ENCODE results near the gene PDIA2.

The PDIA2 gene

DNA sequence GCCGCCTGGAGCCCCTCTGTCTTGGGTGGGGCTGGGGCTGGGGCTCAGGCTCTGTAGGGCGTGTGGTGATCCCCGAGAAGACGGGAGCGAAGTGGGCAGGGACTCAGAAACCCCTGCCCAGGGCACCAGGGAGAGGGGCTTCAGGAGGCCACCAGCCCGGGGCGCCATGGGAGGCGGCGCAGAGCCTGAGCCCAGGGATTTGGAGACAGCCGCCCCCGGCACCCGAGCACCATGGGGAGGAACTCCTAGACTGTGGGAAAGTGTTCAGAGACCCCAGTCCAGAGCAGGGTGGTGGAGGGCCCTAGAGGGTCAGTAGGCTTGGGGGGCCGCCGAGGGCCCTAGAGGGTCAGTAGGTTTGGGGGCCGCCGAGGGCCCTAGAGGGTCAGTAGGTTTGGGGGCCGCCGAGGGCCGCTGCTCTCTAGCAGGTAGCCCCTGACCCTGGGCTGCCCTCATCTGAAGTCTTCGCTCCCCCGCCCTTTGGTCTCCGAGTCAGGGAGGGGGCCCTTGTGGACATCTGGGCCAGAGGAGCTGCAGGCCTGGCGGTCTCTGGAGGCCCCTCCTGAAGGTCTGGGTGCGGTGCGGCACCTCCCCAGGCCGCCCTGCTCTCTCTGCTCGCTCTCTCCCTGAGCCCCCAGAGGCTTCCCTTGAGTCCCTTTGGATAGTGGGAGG, 1.8 kb upstream of the PDIA2 start:
- DNase-seq, result no peak

DNA sequence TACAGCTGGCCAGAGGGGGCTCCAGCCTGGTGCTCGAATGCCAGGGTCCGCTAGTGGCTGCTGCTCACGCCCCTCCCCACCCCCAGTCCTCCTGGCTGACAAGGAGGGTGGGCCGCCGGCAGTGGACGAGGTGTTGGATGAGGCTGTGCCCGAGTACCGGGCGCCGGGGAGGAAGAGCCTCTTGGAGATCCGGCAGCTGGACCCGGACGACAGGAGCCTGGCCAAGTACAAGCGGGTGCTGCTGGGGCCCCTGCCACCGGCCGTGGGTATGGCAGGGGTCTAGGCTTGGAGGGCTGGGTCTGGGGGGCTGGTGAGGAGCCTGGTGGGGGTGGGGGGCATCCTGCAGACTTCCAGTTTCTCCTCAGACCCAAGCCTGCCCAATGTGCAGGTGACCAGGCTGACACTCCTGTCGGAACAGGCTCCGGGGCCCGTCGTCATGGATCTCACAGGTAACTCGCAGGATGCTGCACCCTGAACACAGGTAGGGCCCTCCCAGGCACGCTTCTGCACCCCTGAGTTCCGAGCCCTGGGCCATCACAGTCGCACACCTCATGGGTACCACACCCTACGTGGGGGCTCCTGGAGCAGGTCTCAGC, 1.2 kb upstream of the PDIA2 start:
- no peak for DNase-seq

DNA sequence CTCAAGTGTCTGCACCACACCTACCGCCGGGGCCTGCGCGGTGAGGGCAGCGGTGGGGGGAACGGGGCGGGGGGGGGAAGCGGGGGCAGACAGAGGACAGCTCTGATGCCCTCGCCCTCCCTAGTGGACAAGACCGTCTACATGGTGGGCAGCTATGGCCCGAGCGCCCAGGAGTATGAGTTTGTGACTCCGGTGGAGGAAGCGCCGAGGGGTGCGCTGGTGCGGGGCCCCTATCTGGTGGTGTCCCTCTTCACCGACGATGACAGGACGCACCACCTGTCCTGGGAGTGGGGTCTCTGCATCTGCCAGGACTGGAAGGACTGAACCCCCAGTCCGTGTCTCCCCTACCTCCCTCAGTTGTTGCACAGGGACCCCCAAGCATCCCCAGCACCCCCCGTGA, 473 bp upstream of the PDIA2 start:
- DNase-seq, result no peak

DNA sequence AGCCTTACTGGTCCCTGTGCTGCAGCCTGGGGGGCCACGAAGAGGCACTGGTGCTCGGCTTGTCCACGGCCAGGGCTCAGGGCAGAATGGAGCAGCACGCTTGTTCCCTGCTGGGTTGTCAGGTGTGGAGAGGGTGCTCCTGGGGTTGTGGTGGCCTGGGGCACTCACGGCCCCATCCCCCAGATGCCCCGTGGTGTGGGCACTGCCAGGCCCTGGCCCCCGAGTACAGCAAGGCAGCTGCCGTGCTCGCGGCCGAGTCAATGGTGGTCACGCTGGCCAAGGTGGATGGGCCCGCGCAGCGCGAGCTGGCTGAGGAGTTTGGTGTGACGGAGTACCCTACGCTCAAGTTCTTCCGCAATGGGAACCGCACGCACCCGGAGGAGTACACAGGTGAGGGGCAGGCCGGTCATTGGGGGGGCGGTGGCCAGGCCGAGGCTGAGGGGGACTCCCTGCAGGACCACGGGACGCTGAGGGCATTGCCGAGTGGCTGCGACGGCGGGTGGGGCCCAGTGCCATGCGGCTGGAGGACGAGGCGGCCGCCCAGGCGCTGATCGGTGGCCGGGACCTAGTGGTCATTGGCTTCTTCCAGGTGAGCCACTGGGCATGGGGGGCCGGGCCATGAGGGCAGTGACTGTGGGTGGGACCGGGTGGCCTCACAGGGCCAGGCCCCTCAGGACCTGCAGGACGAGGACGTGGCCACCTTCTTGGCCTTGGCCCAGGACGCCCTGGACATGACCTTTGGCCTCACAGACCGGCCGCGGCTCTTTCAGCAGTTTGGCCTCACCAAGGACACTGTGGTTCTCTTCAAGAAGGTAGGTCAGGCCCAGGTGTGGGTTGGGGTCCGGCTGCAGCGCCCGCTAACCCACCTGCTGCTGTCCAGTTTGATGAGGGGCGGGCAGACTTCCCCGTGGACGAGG, 1.5 kb downstream of the PDIA2 start:
- DNase-seq, result no peak

DNA sequence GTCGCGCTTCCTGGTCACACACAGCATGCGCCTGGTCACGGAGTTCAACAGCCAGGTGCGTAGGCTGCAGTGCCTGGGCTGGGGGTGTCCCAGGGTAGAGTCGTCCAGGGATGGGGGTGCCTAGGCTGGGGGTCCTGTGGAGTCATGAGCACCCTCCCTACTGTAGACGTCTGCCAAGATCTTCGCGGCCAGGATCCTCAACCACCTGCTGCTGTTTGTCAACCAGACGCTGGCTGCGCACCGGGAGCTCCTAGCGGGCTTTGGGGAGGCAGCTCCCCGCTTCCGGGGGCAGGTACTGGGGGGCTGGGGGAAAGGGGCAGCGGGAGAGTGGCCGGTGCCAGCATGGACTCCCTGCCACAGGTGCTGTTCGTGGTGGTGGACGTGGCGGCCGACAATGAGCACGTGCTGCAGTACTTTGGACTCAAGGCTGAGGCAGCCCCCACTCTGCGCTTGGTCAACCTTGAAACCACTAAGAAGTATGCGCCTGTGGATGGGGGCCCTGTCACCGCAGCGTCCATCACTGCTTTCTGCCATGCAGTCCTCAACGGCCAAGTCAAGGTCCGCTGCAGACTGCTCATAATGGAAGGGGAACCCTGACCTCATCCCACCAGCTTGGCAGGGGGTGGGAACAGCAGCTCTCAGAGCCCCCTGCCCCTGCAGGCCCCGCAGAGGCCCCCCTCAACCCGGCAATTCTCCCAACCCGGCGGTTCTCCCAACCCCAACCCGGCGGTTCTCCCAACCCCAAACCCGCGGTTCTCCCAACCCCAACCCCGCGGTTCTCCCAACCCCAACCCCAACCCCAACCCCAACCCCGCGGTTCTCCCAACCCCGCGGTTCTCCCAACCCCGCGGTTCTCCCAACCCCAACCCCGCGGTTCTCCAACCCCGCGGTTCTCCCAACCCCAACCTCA, 2.4 kb downstream of the PDIA2 start:
- no peak for DNase-seq

DNA sequence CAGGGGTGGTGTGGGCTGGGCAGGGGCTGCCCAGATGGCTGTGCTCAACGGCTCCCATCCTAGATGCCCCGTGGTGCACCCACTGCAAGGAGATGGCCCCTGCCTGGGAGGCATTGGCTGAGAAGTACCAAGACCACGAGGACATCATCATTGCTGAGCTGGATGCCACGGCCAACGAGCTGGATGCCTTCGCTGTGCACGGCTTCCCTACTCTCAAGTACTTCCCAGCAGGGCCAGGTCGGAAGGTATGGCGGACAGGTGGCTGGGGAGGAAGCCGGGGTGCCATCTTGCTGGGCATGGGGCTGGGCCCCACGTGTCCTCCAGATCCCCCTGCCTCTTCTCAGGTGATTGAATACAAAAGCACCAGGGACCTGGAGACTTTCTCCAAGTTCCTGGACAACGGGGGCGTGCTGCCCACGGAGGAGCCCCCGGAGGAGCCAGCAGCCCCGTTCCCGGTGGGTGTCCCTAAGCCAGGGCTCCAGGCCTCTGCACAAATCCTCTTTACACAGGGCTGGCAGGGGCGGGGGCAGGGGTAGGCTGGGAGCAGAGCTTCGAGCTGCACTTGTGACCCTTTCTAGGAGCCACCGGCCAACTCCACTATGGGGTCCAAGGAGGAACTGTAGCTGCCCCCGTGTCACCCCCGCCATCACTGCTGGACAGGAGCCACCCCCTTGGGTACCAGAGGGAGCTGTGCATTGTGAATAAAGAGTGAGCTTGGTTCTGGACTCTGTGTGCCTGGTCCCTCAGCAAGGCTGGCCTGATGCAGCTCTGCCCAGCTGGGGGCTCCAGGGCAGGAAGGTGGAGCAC, 3.7 kb downstream of the PDIA2 start:
- no peak for DNase-seq

DNA sequence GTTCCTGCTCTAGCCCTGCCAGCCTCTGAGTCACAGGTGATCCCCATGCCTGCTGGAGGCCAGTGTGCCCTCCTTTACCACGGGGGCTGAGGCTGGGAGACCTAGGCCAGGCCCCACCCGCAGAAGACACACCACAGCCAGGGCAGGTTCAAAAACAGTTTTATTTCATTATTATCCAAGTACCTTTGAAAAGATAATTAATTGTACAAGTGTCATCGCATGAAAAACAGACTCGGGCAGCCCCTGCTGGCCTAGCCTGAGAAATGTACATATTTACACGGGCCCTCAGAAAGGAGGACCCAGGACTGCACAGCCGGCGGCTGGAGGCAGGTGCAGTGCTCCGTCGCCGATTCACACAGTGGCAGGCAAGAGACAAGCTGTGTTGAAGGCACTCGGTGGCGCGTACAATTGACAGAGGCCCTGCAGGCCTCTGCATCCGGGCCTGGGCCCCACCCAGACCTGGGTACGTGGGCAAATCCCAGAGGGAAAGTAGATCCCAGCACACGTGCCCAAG, 4.4 kb downstream of the PDIA2 start:
- no peak for DNase-seq

DNA sequence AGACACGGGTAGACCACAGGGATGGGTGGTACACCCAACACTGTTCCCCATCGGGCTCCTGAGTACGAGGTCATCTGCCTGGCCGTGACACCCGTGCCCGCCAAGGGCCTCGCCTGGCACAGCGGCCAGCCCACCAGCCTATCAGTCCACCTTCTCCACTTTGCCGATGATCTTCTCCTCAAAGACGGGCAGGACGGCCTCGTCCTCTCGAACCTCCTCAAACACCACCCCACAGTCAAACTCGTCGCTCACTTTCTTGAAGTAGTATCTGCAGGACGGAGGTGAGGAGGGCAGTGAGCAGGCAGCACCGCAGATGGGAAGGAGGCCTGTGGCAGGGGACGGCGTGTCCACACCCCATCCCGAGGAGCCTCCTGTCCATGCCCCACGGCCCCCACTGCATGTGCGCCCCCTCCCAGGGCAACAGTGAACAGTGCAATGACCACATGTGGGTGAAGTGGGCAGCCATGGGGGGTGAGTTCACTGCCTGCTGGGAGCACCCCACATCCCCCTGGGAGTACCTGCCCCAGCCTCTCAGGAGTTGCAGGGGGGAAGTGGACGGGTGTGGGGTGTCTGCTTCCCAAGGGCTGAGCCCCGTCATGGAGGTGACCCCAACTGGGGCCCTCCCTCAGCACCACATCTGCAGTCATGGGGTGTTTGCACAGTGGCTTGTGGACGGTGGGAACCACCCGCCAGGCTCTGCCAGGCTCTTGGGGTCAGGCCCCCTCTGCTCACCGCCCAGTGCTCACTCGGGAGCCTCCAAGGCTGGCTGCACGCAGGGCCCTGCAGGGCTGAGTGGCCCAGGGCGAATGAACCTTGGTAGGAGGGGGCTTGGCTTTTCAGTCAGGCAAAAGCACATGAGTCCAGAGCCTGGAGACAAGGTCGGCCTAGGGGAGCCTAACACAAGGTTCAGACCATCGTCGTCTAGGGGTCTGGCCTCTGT, 5.3 kb downstream of the PDIA2 start:
- no peak for DNase-seq

DNA sequence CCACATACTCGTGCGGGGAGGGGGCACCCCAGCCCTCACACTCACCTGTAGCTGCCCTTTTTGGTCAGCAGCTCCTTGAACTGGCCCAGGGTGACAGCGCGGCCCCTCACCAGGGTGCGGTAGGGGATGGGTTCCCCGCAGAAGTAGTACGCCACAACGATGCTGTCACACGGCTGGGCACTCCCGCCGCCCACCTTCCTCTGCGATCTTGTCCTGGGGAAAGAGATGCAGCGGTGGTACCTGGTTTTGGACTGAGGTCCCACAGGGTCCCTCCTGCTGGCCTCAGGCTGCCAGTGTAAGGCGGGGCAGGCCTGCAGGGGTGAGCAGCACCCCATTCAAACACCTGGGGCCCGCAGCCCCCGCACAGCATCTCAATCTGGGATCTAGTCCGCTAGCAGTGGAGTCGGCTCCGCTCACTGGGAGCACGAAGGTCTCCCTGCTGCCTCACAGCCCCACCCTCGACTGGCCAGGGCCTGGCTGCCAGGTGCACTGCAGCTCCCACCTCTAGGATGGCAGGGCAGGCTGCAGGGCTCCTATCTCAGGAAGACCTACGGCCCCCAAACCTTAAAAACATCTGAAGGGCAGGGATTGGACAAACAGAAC, 6.5 kb downstream of the PDIA2 start:
- no peak for DNase-seq

DNA sequence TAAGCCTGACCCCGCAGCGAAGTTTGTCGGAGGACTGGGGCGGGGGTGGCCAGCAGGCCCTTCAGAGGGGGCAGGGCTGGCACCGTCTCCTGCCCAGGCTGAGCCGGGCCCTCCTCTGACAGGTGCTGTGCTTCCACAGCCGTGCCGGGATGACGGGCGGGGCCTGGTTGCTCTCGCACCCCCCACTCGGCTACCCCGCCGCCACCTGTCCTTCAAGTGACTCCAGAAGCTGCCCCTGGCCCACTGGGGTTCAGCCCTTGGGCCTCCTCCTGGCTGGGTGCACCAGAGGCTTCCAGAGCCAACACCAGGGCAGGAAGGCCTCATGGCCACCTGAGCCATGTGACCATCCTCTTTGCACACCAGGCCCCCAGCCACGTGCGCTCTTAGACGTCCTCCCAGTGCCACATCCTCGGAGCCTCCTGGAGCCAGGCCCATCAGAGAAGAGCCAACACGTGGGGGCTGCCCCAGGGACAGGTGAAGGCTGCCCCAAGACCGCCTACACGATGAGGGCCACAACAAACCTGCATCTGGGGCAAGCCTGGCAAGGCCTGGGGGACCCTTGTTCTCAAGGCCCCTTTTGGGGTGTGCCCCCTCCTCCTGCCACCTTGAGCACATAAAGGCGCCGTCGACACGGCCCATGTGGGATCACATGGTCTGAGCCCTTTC, 7.2 kb downstream of the PDIA2 start:
- DNase-seq, result no peak

DNA sequence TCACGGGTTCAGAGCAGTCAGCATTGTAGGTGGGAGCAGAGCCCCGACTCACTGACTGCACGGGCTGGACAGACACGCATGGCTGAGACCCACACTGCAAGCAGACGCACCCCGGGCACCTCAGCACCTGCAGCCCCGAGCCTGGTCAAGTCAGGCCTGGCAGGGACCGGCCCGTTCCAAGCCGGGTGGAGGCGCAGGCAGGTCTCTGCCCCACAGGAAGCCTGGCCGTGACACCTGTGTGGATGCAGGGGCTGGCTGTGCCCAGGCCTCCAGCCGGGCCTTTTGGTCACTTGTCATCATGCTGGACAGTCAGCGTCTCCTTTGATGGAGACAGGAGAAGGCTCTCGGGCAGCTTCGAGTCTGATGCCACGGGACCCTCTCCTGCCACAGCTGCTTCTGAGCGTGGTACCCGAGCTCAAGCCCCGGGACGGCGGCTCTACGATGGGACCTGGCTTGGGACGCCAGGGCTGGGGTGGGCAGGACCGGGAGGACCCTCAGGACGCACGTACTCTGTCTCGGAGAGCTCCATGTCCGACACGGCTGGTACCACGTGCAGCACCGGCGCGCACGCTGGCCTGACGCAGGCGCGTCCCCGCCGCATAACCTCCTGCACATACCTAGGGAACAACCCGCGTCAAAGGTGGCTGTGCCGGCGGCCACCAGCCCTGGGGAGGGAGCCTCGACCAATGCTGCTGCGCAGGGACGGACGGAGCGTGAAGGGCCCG, 7.9 kb downstream of the PDIA2 start:
- no peak for DNase-seq

DNA sequence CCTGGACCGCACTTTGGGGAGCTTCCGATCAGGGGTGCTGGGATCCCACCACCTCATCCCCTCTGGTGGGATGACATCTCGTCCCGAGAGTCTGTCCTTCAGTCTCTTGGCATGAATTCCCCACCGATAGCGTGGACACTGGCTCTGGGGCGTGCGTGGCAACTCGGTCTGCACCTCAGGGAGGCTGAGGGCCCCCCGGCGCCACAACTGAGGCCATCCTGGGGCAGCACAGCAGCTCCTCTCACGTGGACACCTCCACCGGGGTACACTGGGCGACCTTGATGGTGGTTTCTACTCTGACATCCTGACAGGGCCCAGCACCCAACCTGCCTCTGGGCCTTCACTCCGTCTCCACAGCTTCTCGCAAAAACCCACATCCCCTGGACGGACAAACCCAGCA, 8.6 kb downstream of the PDIA2 start:
- no peak for DNase-seq

DNA sequence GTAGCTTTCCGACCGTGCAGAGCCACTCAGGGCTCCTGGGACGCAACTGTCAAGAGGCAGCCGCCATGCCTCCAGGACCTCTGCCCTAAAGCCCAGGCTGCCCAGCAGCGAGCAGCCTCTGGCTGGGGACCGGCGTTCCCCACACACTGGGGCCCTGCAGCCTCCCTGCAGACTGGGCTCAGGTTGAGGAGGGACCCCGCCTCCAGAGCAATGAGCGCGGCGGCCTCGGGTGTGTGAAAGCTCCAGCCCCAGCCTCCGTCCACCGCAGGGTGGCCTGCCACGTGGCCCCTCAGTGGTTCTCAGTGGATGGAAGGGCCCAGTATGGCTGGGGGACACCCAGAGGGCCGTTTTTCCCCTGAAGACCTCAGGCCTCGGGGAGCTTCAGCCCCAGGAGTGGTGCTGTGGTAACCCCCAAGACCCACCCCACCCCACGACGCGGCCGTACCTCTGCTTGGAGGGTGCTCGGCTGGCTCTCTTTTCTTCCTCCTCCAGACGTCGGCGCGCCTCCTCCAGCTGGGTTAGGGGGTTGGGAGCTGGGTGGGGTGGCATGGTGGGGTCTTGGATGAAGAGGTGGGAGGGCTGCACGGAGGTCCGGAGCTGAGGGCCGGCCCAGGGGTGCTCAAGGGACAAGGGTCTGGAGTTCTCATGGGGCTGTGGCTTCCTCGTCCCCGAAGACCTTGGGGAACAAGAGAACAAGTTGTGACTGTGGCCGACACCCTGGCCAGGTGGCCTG, 10.2 kb downstream of the PDIA2 start:
- no peak for DNase-seq

DNA sequence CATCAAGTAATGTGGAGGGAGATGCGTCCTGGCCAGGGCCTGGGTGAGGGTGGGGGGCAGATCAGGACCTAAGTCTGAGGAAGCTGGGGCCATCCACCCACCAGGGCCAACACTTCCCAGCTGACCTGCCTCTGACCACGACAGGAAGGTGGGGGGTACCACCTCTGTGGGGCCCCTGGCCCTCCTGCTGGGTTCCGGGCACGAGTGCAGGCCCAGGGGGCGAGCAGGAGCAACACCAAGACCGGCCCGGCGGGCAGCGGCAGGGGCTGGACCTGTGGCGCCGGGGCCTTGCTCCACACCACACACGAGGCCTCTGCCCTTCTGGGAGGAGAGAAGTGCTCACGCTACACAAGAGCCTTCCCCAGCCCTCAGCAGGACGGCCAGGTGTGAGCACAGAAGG, 13.3 kb downstream of the PDIA2 start:
- no peak for DNase-seq

DNA sequence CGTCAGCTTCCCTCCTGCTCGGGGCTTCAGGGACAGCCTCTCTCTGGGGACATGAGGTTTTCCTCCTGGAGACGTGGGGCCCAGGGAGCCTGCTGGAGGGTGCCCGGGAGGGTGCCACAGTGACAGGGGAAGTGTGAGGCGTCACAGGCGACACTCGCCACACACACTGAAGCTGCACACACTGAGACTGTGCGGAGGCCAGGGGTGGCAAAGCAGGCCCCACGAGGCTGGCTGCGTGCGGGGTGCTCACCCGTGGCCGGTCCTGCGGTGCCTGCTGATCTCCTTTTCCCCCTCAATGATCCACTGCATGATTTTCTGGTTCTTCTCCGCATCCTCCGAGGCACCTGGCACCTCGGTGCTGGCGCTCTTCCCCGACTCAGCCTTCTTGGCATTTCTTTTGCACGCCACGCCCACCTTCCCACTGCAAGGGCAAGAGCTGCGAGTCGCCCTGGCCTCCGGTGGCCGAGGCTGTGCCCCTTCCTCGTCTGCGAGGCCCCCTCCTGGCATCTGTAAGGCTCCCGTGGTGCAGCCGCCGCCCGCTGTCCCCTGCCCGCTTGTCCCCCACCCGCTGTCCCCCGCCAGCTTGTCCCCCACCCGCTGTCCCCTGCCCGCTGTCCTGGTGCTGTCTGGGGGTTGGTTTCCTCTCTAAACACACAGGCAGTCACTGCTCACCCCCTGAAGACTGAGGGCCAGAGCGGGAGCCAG, 14.0 kb downstream of the PDIA2 start:
- no peak for DNase-seq

DNA sequence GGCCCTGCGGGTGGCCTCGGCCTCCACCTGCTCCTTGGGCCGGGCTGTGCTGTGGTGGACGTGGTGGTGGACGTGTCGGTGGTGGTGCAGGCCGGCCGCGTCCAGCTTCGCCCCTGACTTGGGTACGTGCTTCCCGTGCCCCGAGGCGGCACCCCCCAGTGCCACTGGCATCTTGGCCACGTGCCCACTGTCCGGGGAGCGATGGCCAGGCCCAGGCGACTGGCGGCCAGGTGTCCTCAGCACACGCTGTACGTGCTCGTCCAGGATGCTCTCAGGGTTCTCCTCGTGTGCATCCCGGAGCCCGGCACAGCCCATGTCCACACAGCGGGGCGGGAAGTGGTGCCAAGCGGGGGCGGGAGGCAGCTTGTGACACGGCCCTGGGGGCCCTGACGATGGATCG, 14.9 kb downstream of the PDIA2 start:
- no peak for DNase-seq

DNA sequence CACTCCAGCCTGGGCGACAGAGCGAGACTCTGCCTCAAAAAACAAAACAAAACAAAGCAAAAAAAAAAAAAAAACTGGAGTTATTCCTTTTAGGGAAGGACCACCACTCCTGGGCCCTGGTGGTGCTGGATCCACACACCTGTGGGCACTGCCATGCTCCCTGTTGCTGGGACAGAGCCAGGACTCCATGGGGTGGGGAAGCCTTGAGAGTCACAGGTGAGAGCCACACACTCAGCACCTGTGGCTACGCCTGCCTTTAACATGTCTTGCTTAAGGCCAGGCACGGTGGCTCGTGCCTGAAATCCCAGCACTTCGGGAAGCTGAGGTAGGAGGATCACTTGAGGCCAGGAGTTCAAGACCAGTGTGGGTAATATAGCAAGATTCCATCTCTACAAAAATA, 18.3 kb downstream of the PDIA2 start:
- DNase-seq, result no peak

DNA sequence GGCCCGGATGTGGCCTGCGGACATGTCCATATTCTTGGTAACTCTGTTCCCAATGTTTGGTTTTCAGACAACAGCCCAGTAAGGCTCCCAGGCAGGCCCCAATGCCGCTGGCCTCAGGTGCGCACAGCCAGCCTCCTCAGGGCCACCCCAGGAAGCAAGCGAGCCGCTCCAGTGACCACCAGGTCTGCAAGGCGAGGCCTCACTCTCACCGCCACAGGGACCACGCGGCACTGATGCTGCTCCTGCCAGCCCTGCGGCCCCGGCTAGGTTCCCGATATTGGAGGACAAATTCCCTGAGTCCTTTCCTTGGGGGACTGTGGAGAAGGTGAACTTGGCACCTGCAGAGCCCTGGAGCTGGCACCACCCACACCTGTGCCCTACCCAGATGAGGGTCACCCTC, 19.0 kb downstream of the PDIA2 start:
- no peak for DNase-seq

Measured in activated CD4-positive, alpha-beta T cell treated with anti-CD3 and anti-CD28 coated beads for 4 hours (primary cell).